ENCODE data around the gene PPARGC1A.

Gene PPARGC1A

DNA sequence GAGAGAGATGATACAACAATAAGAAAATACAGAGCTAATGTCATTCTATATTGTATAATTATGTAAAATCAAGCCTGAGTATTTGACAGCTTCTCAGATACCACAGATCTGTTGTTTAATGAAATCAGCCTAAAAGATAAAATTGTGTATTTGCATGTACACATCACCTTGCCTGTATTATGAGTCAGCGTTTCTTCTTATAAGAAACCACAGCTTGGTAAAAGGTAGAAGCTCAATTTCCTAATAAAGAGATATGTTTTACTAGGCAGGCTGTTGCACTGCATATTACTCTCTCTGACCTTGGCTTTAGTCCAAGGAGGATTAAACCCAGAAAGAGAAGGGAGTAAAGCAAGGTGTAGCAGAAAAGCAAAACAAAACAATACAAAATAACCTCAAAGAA is 121.3 kb downstream of the PPARGC1A start:
- no peak for DNase-seq

DNA sequence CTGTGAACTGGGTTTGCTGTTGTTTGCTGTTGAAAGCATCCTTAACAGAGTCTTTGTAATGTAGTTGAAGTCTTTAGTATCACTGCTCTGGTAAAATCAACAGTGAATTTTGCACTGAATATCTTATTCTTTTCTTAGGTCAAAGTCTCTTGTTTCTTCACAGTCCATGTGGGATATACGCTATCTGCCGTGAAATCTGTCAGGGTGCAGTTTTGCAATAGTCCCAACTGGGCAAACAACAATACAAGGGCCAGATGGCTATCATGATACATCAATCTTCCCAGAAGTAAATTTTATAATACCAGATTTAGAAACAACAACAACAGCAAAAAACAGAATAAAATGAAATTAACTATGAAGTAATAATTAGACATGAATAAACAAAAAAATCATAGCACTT is 123.5 kb downstream of the PPARGC1A start:
- DNase-seq: no peak

DNA sequence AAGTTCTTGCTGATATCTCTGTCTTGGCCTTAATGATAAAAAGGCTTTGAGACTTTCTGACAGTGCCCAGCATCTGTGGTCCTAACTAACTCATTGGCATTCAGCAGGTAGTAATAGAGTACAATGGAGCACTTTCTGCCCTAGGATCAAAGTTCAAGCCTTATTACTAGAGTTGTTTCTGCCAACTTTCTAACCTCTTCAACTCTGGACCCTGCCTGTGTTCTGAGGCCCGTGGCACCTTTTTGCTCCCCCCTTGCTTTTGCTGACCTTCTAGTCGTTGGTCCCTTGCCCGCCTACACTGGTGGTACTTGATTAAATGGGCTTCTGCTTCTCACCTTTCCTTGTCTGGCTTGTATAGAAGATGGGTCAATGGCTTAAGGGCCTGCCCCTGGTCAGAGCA is 126.3 kb downstream of the PPARGC1A start:
- DNase-seq: no peak

DNA sequence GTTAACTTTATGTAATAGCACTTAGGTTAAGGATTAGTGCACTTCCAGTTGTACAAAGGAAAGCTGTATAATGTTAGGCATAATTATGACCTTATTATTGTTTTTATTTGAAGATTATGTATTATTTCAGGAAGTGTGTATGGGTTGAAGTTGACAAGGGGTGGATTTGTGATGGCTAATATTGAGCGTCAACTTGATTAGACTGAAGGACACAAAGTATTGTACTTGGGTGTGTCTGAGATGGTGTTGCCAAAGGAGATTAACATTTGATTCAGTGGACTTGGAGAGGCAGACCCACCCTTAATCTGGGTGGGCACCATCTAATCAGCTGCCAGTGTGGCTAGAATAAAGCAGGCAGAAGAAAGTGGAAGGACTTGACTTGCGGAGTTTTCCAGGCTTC is 127.3 kb downstream of the PPARGC1A start:
- DNase-seq: no peak

DNA sequence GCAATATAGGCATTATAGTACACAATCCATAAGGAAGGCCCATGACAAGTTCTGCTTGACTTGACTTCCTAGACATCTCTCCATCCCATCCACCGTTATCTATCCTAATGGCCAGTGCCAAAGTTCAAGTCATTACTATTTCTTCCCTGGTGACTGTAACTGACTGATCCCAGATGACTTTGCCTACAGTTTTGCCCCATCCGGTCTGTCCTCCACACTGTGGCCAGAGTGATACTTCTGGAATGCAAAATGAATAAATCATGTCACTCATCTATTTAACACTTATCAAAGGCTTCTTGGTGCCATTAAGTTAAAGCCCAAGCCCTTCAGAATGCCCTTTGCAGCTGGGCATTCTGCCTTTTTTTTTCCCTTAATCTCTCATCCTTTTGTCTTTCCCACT is 130.8 kb downstream of the PPARGC1A start:
- no peak for DNase-seq

DNA sequence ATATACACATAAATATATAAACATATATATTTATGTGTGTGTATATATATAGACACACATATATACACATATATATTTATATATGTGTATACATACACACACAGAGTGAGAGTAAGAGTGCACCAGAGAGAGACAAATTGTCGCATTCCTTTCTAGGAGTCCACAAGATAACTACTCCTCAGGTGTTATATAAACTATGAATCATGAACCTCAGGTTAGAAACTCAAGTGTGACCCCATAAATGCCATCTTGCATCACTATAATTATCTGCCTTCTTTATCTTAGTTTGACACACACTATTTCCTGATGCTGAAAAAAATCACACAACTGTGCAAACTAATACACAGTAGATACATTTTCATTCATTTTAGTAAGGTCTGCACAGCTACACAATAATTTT is 135.2 kb downstream of the PPARGC1A start:
- DNase-seq: no peak

DNA sequence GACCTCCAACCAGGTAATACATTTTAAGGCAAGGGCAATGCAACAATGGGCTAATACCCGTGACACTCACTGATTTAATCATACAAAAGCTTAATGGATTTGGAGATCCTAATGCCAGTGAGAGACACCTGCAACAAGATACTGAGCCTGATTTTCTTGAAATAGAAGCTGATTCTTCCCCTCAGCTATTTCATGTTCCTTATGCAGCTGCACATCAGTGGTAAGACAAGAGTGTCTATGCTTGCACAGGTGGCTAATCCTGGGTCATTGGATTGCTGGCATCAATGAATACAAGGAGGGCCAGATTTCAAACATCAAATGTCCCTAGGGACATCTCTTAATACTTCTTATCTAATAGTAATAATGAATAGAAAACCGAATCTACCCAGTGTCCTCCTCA is 139.7 kb downstream of the PPARGC1A start:
- no peak for DNase-seq

DNA sequence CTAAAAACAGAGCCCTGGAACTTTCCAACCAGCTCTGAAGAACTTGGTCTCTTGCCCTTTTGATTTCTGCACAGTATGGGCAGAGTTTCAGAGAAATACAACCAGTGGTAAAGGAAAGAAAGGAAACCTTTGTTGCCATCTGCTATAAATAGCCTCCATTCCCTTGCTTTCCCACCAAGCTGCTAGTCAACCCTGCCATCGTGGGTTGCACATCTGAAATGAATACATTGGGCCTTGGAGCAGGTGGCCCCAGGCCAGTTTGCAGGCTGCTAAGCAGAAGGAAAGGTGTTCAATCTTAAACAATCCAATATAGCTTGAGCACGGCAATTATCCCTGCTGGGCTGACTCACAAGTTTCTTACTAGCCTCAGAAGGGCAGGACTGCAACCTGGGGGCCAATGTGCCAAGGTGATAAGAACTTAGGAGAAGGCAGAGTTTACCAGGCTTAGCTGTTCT is 142.5 kb downstream of the PPARGC1A start:
- DNase-seq: no peak

DNA sequence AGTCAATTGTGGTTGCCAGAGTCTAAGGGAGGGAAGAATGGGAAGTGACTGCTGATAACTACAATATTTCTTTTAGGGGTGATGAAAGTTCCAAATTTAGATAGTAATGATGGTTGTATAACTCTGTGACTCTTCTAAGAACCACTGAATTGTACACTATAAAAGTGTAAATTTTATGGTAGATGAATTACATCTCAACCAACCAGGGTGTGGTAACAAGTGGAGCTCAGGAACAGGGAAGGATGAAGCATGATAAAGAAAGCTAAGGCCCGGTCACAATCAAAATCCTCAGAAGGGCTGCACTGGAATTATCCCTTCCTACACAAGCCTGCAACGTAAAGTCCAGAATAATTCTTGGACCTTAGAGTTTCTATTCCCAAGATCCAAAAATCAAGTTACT is 143.2 kb downstream of the PPARGC1A start:
- no peak for DNase-seq

DNA sequence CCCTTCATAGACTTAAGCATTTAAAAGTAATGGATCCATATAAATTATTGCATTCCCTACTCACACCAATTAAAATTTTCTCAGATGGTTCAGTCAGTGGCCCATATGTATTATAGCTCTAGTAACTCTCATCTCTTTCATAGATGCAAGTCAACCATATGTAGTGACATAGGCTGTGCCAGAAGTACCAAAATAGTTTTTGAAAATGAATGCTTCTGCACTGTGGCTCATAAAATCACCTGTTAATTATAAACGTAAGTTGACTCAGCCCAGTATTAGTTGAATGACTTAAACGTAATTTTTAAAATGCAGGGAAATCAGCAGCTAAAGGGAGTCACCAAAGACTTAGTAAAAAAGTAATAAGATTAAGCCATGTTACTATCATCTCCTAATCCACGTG is 143.8 kb downstream of the PPARGC1A start:
- no peak for DNase-seq

DNA sequence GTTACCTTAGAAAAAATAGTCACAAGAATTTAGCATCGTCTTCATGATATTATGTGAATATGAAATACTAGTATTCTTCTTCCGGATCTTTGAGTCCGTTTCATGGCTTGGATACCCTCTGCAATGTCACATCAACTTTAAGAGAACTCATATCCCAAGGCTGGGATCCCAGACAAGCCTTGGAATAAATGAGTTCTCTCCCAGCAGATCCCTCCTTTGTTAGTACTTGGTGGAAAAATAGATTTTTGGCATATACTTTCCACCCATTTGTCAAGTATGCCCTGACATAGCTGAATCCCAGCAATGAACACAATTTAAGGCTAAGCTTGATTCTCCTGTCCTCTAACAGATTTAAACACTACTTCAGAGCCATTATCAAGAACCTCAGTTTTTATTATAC is 144.5 kb downstream of the PPARGC1A start:
- DNase-seq: no peak

Measured in DMS 273 treated with DMSO at 0.1 percent for 48 hours (cell line).